Thyroid gland (tissue), 4 donors: ENCODE measurements around the gene WNK2.

ENCODE experiments used
- POLR2A ChIP-seq, 2 donors: fragments of 450-650 bp; IDR thresholded peaks; one replicate each; pipeline ENCODE4 v1.6.1; 2017; ENCODE audit warnings: antibody characterized with exemption in 2 of 2, mild to moderate bottlenecking in 2 of 2, moderate library complexity in 1 of 2
- TF ChIP-seq, protein P1 (sequence below), 6 experiments: fragments of 200-600 bp in 3 of 6; fragments of 450-650 bp in 3 of 6; sonication (generic) in 3 of 6; IDR thresholded peaks; one replicate each; pipeline ENCODE4 v1.5.1; 2016 to 2019; ENCODE audit warnings: antibody characterized with exemption in 6 of 6, mild to moderate bottlenecking in 2 of 6, inconsistent platforms in 1 of 6, moderate library complexity in 1 of 6

- TF ChIP-seq, protein P1, sequence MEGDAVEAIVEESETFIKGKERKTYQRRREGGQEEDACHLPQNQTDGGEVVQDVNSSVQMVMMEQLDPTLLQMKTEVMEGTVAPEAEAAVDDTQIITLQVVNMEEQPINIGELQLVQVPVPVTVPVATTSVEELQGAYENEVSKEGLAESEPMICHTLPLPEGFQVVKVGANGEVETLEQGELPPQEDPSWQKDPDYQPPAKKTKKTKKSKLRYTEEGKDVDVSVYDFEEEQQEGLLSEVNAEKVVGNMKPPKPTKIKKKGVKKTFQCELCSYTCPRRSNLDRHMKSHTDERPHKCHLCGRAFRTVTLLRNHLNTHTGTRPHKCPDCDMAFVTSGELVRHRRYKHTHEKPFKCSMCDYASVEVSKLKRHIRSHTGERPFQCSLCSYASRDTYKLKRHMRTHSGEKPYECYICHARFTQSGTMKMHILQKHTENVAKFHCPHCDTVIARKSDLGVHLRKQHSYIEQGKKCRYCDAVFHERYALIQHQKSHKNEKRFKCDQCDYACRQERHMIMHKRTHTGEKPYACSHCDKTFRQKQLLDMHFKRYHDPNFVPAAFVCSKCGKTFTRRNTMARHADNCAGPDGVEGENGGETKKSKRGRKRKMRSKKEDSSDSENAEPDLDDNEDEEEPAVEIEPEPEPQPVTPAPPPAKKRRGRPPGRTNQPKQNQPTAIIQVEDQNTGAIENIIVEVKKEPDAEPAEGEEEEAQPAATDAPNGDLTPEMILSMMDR (IDR thresholded peaks at IDR 0.05), result no peak
- no peak for TF ChIP-seq POLR2A (IDR thresholded peaks at IDR 0.05)
Observed at GRCh38 chr9:93336720-93337119, 152.8 kb downstream of the WNK2 start.
